HCT116 (cell line): ENCODE data around the gene RRAGD. TPM values are rescaled to one million over a fixed set of nuclear protein-coding genes. Genes with fewer than 3 reads are reported as not detected.

Experiments
- ATAC-seq: fragments of 200-7000 bp; cut with Tn5 transposase; 2 replicates; pipeline ENCODE4 v1.9.1; 2020; ENCODE audit warnings: mild to moderate bottlenecking, moderate library complexity
- BruUV-seq: library from RNA; stranded (reverse); fragments of 400-500 nt; replicated peaks from 2 replicates; lab custom pipeline; 2021; lab: Mats Ljungman, UMichigan
- CTCF ChIA-PET: fragments of 300-600 bp; sonication (Branson Sonifier 250); formaldehyde crosslinking; loops from one replicate; lab custom pipeline; 2021; ENCODE audit warnings: antibody characterized with exemption; lab: Charles Lee
- POLR2A ChIA-PET: fragments of 300-600, 350-600 bp; sonication (Branson Sonifier 250); formaldehyde crosslinking; loops from one replicate; lab custom pipeline; 2021; ENCODE audit warnings: antibody characterized with exemption; lab: Charles Lee
- RAD21 ChIA-PET, 2 experiments: fragments of 300-600 bp; sonication (Branson Sonifier 250); formaldehyde crosslinking; loops; one replicate each; lab custom pipeline; 2023; ENCODE audit warnings: low total read pairs in 2 of 2; ENCODE audit not compliant: uncharacterized antibody in 2 of 2, unreplicated experiment in 2 of 2, low non-redundant PET in 1 of 2; lab: Charles Lee
- DNase-seq: peaks from one replicate; pipeline ENCODE4 v3.0.0-alpha.2; 2010; ENCODE audit warnings: low read depth, low spot score
- H2AFZ ChIP-seq: fragments of 200-600 bp; shearing (Covaris generic), sonication (generic); 2 replicates; pipeline ENCODE4 v1.6.1; 2017; ENCODE audit warnings: low read depth, mixed run types, mixed read lengths, antibody characterized with exemption, low read length; ENCODE audit not compliant: poor library complexity, severe bottlenecking
- H3K27ac ChIP-seq: 2 replicates; pipeline ENCODE4 v1.5.1; 2012; ENCODE audit warnings: low read depth, low read length
- H3K27me3 ChIP-seq: fragments of 200-600 bp; sonication (generic); 2 replicates; pipeline ENCODE4 v1.6.1; 2016; ENCODE audit warnings: mixed run types, low read length, mixed read lengths; ENCODE audit not compliant: insufficient read depth
- H3K36me3 ChIP-seq, 2 experiments: fragments of 200-500 bp in 1 of 2; fragments of 200-600 bp in 1 of 2; sonication (Bioruptor generic) in 1 of 2; sonication (generic) in 1 of 2; 2 replicates each; pipeline versions ENCODE4 v1.5.1 to v1.6.1; 2014 to 2016; ENCODE audit warnings: low read length in 2 of 2, inconsistent platforms in 1 of 2, mixed read lengths in 1 of 2, mixed run types in 1 of 2; ENCODE audit not compliant: insufficient read depth in 2 of 2, control insufficient read depth in 1 of 2
- H3K4me1 ChIP-seq, 2 experiments: fragments of 200-600 bp in 1 of 2; sonication (generic) in 1 of 2; 2 replicates each; pipeline versions ENCODE4 v1.5.1 to v1.6.1; 2012 to 2017; ENCODE audit warnings: low read length in 2 of 2, inconsistent platforms in 1 of 2, mild to moderate bottlenecking in 1 of 2, mixed read lengths in 1 of 2, mixed run types in 1 of 2, moderate library complexity in 1 of 2; ENCODE audit not compliant: insufficient read depth in 2 of 2, control insufficient read depth in 1 of 2
- H3K4me2 ChIP-seq: fragments of 200-600 bp; sonication (generic); 2 replicates; pipeline ENCODE4 v1.6.1; 2017; ENCODE audit warnings: mixed run types, low read length, mixed read lengths
- H3K4me3 ChIP-seq, 2 experiments: fragments of 200-600 bp in 1 of 2; sonication (generic) in 1 of 2; replicated peaks in 1 of 2; 2 replicates each; pipeline ENCODE4 v1.5.1; 2011 to 2016; ENCODE audit warnings: low read length in 2 of 2, control low read depth in 1 of 2, low read depth in 1 of 2, mild to moderate bottlenecking in 1 of 2, mixed read lengths in 1 of 2, mixed run types in 1 of 2
- H3K79me2 ChIP-seq: fragments of 200-600 bp; sonication (generic); 2 replicates; pipeline ENCODE4 v1.6.1; 2017; ENCODE audit warnings: mild to moderate bottlenecking, mixed run types, low read length, moderate library complexity, mixed read lengths; ENCODE audit not compliant: insufficient read depth
- H3K9ac ChIP-seq: fragments of 200-600 bp; sonication (generic); 2 replicates; pipeline ENCODE4 v1.6.1; 2016; ENCODE audit warnings: low read length, mixed read lengths
- H3K9me2 ChIP-seq: fragments of 200-600 bp; sonication (generic), shearing (Covaris generic); 2 replicates; pipeline ENCODE4 v1.6.1; 2017; ENCODE audit warnings: mixed run types, mild to moderate bottlenecking, moderate library complexity; ENCODE audit not compliant: insufficient read depth
- H3K9me3 ChIP-seq, 2 experiments: fragments of 200-500 bp in 1 of 2; fragments of 200-600 bp in 1 of 2; sonication (Bioruptor generic) in 1 of 2; sonication (generic) in 1 of 2; 2 replicates each; pipeline ENCODE4 v1.6.1; 2014 to 2017; ENCODE audit warnings: low read length in 2 of 2, mixed read lengths in 2 of 2, inconsistent platforms in 1 of 2, low read depth in 1 of 2, mild to moderate bottlenecking in 1 of 2, mixed run types in 1 of 2, moderate library complexity in 1 of 2; ENCODE audit not compliant: control insufficient read depth in 1 of 2, insufficient read depth in 1 of 2
- H4K20me1 ChIP-seq: fragments of 200-600 bp; sonication (generic), shearing (Covaris generic); 2 replicates; pipeline ENCODE4 v1.6.1; 2017; ENCODE audit warnings: mixed run types, mild to moderate bottlenecking, moderate library complexity; ENCODE audit not compliant: insufficient read depth
- CBX3 ChIP-seq: IDR thresholded peaks from 2 replicates; pipeline ENCODE4 v1.6.1; 2012; ENCODE audit warnings: low read depth
- EZH2 ChIP-seq: fragments of 200-600 bp; sonication (generic); IDR thresholded peaks from 2 replicates; pipeline ENCODE4 v1.6.1; 2017; ENCODE audit warnings: antibody characterized with exemption, mixed run types
- EZH2phosphoT487 ChIP-seq: fragments of 200-600 bp; IDR thresholded peaks from 2 replicates; pipeline ENCODE4 v1.6.1; 2018; ENCODE audit warnings: antibody characterized with exemption, borderline replicate concordance
- FOSL1 ChIP-seq: IDR thresholded peaks from 2 replicates; pipeline ENCODE4 v1.6.1; 2012; ENCODE audit warnings: low read depth
- MAX ChIP-seq: IDR thresholded peaks from 2 replicates; pipeline ENCODE4 v1.6.1; 2012
- SRF ChIP-seq: IDR thresholded peaks from 2 replicates; pipeline ENCODE4 v1.6.1; 2012; ENCODE audit warnings: low read depth
- TCF7L2 ChIP-seq: IDR thresholded peaks from 2 replicates; pipeline ENCODE4 v1.7.0; 2011; ENCODE audit warnings: borderline replicate concordance, inconsistent platforms; ENCODE audit not compliant: insufficient read depth, insufficient read length; ENCODE audit errors: extremely low read depth
- ZBTB33 ChIP-seq: IDR thresholded peaks from 2 replicates; pipeline ENCODE4 v1.6.1; 2011; ENCODE audit warnings: mild to moderate bottlenecking, low read length, moderate library complexity; ENCODE audit not compliant: insufficient replicate concordance; ENCODE audit errors: extremely low read depth
- ZNF274 ChIP-seq: fragments of 200-500 bp; sonication (Bioruptor generic); IDR thresholded peaks from 2 replicates; pipeline ENCODE4 v1.6.1; 2014; ENCODE audit warnings: mild to moderate bottlenecking, low read depth, low read length, inconsistent platforms
- intact Hi-C: fragments of 100-400 bp; cut with micrococcal nuclease; formaldehyde crosslinking; loops from 2 replicates; pipeline ENCODE4 v1.10.0; 2022
- total RNA-seq: library from RNA; stranded (reverse); gene quantifications from one replicate; pipeline ENCODE4 v1.2.1, GENCODE V29; 2021; ENCODE audit not compliant: unreplicated experiment
- TF ChIP-seq, protein P1 (sequence below): IDR thresholded peaks from 2 replicates; pipeline ENCODE4 v1.6.1; 2012

Gene RRAGD
- total RNA-seq, 1 experiment from 2014 or later: 15.9 TPM

- no peak overlapping the region for H3K4me3 ChIP-seq
- H3K9me2 ChIP-seq: no peaks in the 10 kb centered on the region
- ChIA-PET RAD21 (no interaction called here), CTCF (no interaction called here)
- H3K27ac ChIP-seq: no peak overlapping the region
- peaks cover 8 to 9% of the 10 kb centered on the region in 2 experiments for H3K4me1 ChIP-seq
- no peak overlapping the region for H3K9ac ChIP-seq
- no peaks in the 10 kb centered on the region for H3K36me3 ChIP-seq
- H3K27me3 ChIP-seq: no peaks in the 10 kb centered on the region
- DNase-seq: no peak
- BruUV-seq: no TSS peak
- H2AFZ ChIP-seq: no peak overlapping the region
- no peaks in the 10 kb centered on the region for H3K79me2 ChIP-seq
- no peak for TF ChIP-seq ZBTB33
- TF ChIP-seq EZH2phosphoT487: no peak
- TF ChIP-seq SRF: no peak
- TF ChIP-seq TCF7L2: no peak
- TF ChIP-seq ZNF274: no peak
- no peak for TF ChIP-seq FOSL1
- no peak for TF ChIP-seq EZH2
- TF ChIP-seq, protein P1, sequence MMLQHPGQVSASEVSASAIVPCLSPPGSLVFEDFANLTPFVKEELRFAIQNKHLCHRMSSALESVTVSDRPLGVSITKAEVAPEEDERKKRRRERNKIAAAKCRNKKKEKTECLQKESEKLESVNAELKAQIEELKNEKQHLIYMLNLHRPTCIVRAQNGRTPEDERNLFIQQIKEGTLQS: no peak
- no peak for TF ChIP-seq MAX
- TF ChIP-seq CBX3: no peak
- TF ChIP-seq, all 23 proteins: peak for 0
- Histone ChIP-seq H4K20me1 (no peaks in the 10 kb centered on the region), H3K4me2 (no peak overlapping the region), H3K9me3 (no peaks in the 10 kb centered on the region)
- no peak for ATAC-seq
- intact Hi-C loops: no loop called here
- POLR2A ChIA-PET: no interaction called here
Measured at GRCh38 chr6:89379281-89379680, 32.8 kb downstream of the RRAGD start.
